HG02870 (cell line): Measurements from ENCODE around the gene DUSP7.

Source experiments
- ATAC-seq: cut with Tn5 transposase; IDR thresholded peaks from one replicate; pipeline ENCODE4 v1.9.1; 2021; ENCODE audit warnings: mild to moderate bottlenecking, moderate library complexity; ENCODE audit not compliant: unreplicated experiment

Gene DUSP7

DNA sequence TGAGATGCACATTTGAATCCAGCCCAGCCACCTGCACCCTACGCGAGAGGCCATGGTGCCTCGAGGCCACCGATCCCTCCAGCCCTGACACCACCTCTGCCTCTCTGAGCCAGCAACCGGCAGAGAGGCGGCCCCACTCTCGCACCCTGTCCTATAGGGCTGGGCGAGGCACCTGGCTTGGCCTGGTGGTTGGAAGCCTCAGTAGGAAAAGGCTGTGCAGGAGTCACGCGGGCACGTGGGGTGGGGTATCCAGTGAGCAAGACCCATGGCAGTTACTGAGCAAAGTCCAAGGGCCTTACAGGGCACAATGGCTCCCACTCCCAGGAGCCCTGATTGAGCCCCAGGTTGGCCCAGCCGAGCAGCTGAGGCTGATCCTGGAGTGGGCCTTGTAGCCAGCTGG lies 12.4 kb upstream of the DUSP7 start:
- no peak for ATAC-seq

DNA sequence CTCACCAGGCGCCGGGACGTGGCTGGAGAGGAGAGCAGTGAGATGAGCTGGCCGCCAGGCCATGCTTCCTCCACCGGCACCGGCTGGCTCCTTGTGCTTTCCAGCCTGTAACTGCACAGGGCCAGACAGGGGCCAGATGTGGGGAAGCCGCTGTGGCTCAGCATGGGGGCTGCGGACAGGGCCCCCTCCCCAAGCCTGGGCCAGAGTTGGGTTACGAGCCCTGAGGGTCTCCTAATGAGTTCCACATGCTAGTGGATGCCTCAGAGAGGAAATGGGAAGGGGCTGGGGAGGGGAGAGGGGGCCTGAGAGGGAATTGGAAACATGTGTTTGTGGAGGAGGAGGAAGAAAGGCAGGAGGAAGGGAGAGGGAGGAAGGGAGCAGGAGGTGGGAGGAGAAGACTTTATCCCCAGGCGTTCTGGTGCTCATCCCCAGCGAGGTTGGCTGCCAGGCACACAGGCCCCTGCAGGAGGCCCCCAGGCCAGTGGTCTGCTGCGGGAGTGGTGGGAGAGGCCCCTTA lies 11.7 kb upstream of the DUSP7 start:
- ATAC-seq, result no peak

DNA sequence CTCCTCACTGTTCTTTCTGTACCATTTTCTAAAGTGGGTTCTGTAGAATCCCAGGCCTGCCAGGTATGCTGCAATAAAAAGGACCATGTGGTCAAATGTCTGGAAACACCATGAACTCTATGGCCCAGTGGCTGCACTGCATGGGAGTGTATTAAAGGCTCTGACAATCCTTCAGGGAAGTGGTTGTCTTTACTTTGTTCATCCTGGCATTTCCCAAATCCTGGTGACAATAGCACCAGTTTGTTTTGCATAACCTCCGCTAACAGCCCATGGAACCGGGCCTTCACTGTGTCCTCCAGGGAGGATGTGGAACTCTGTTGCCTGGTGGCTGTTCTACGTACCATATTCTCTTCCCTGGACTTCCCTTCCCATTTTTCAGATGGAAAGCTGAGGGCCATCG lies 11.2 kb upstream of the DUSP7 start:
- ATAC-seq, result no peak

DNA sequence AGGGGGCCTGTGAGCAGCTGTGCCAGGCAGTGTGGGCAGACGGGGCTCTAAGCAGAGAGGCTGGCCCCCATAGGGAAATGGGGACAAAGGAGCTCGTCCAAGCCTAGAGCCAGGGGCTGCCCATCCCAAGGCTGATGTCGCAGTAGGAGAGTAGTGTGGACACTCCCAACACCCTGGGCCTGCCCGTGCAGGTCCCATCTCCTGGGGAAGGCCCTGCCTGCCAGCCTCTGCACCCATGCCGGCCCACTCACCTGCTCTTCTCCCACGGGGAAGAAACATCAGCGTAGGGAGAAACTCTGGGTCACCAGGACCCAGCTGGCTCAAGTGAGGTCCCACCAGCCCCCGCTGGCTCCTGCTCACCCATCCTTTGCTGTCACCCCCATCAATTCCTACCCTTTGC lies 10.7 kb upstream of the DUSP7 start:
- ATAC-seq, result no peak

DNA sequence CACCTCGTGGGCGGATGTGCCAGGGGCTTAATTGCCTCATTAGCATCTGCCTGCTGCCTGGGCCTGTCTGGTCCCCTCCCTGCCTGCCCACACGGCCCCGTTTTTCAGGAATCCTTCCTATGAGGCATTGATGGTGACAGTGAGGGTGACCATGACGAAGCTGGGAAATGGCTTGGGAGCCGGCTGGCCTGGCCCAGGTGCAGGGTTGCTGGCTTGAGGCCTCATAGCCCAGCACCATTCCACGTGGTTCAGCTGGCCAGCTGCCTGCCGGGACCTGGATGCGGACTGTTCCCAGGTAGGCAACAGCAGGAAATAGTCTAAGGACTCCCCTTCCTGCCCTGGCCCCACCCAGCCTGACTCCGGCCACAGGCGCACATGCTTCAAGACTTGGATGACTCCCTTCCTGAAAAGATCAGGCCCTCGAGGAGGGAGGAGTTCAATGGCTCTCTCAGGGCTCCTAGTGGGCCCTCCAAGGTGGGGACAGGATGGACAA lies 8.9 kb upstream of the DUSP7 start:
- ATAC-seq, result no peak

DNA sequence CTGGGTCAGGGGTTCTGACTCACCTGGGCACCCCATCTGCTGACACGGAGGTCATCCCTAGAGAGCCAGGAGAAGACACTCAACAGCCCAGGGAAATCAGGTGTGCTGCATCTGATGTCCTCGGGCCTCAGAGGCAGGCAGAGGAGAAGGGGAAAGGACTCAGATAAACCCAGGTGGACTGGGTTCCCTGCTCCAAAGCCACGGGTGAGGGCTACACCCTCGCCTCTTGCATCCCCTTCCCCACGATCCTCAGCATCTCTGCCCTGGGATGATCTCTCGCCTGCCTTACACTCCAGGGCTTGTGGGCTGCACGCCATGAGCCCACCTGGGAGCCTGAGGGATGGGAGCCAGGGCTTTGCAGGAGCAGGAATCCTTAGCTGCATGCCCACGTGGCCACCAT lies 8.2 kb upstream of the DUSP7 start:
- no peak for ATAC-seq

DNA sequence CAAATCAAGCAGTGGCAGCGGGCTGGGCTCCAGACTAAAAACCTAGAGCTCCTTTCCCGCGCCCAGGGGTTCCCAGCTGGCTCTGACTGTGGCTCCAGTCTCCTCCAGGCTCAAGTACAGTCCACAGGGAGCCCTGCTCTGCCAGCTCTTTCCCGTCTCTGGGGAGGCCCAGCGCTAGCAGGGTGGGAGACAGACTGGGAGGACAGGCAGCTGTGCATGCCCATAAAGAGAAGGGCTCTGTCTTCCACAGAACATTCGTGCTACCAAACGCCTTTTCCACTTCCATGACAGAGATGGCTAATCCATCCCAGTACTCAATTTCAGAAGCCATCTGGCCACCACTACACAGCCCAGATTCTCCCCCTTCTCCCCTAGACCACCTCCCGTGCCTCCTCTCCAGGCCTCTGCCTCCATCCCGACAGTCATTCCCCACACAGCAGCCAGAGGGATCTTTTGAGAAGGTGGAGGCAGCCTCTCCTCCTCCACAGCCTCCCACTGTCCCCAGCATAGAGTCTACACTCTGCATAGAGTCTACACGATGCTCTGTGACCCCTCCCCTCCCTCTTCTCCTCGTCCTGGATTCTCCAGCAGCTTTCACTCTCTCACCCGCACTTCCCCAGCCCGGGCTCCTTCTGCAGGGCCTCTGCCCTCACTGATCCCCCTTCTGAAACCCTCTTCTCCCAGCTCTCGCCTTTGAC lies 6.8 kb upstream of the DUSP7 start:
- ATAC-seq, result no peak

DNA sequence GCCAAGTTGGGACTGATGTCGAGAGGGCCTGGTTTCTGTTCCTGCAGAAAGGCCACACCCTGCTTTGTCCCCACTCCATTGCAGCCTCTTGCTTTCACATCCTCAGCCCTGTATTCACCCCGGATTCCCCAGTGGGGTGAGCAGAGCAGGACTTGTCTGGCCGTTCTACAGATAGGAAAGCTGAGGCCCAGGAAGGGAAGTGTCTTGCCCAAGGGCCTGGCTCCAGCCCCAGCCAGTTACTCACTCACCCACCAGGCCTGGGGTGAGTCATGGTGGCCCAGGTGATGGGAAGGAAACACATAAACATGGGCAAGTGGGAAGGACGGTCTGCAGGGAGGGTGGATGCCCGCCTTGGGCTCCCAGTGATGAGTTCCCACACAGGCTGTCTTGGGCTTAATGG lies 6.1 kb upstream of the DUSP7 start:
- ATAC-seq, result no peak

DNA sequence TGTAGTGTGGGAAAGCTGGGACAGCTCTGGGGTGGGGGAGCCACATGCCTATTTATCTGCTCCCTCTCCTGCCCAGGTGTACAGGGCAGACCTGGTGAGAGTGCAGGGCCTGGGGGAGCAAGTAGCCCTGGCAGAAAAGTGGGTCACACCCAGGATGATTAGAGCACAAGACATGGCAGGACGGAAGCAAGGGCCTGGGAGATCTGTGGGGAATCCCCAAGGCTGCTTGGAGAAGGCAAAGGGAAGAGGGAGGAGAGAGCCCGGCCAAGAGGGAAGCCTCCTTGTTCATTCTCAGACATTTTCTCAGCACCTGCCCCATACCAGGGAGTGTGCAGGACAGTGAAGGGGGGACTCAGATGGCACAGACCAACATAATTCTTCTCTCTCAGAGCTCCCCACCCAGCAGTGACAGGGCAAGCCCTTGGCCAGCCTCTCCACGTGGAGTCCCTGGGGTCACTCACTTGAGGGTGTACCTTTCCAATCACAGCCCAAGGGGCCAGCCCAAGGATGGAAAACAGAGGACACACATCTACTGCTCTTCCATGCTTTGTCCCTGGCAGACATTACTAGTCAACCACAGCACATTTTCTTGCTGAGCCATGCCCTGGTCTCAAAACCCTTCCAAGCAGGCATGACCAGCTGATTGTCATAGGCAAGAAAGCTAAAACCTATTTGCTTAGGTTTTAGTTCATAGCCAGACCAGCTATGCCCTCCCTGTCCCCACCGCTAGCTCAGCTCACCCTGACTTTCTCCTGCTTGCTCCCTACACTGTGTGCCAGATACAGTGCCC lies 4.9 kb upstream of the DUSP7 start:
- ATAC-seq, result no peak

DNA sequence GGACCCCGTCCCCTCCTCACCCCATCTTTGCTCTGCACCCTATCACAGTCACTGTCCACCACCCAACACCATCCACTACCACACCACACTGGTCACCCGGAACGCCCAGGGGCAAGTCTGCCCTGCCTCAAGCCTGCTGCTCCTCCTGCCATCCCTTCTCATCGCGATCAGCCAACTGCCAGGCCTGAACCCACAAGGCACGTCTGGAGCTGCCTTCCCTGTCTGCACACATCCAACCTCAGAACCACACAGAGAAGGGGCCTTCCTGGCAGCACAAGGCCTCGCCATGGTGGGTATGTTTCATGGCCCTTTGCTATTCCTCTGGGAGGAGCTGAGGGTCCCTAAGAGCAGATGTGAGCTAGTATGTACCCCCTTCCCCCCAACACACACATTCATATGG lies 3.4 kb upstream of the DUSP7 start:
- no peak for ATAC-seq

DNA sequence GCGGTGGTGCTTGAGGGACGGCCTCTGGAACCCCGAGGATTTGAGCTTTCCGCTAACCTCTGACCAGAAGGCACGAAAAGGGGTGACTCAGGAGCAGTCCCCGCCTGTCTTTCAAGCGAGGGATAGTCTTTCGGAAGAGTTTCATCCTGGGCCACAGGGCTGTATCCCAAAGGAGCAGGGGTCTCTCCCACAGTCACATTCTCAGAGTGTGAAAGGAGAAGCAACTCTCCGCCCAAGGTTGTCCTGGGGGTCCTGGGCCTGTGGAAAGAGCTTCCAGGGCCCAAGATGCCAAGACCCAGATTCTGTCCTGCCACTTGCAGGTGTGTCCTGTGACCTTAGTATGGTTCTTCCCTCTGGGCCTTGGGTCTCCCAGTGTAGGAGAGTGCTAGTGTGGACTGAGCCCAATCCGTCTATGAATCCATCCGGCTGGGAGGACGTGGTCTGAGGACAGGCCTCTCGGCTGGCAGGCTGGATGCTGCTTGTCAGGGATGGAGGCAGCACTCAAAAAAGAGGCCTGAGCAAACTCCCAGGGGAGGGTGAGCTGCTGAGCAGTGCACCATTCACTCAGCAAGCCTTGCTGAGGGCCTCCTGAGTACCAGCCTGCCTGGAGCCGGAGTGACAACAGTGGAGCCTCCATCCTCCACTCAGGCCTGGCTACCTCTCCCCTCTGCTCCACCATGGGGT lies 1.6 kb upstream of the DUSP7 start:
- no peak for ATAC-seq

DNA sequence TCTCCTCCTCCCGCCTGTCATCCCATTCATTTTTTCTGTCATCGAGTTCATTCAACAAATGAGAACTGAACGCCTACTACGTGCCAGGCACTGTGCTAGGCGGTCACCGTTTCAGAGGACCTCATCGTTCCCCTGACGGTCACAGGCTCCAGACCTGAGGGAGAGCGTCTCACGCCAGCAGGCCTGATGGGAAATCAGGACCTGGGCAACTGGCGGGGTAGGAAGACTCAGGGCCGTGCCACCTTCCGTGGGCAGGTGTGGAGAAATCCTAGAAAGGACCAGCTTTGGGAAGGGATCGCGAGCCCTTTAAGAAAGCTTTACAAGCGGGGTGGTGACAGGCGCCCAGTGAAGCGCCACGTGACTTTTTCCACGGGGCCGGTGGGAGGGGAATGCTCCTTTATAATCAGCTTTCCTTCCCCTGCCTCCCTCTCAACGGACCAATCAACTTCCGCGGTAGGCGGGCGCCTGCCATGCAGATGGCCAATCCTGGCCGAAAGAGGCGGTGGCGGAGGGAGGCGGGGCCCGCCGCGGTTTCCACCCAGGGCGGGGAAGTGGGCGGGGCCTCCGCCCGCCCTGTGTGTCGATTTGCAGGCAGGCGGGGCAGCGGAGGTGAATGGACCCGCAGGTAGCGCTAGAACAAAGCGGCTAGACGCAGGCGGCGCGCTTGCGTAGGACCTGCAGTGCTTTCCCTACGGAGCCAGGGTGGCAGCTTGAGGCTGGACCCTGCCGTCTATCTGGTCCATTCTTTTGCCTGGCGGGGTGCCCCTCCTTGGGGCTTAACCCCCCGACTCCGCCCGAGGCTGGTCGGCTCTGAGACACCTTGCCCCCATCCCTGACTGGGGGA lies 819 bp upstream of the DUSP7 start:
- peak; percentile 77 for ATAC-seq

DNA sequence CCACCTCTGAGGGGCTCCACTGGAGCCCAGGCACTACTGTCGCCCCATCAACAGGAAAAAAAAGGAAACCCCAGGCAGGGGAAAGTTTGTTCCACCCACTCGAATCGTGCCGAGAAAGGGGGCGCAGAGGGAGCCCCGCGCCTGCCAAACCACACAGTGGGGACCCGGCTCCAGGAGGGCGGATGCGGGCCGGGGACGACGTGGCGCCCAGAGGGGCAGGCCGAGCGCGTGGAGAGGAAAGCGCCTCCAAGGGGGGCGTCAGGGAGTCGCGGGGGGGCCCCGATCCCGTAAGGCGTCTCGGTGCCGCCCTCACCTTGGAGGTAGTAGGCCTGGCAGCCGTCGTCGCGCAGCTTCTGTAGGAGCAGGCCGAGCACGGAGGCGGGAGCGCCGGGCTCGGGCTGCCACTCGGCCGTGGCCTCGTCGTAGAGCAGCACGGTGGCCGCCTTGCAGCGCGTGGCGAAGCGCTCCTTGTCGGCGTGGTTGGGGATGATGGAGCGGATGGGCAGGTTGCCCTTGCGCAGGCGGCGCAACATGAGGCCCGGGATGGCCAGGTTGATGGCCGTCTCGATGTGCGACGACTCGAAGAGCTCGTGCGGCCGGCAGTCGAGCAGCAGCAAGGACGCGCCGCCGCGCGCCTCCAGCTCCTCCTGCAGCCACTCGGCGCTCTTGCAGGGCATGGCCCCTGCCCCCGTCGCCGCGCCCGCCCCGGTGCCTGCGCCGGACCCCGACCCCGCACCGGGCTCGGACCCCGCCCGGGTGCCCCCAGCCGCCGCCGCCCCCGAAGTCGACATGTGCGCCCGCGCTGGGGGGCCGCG lies 627 bp downstream of the DUSP7 start:
- peak; percentile 2 for ATAC-seq

DNA sequence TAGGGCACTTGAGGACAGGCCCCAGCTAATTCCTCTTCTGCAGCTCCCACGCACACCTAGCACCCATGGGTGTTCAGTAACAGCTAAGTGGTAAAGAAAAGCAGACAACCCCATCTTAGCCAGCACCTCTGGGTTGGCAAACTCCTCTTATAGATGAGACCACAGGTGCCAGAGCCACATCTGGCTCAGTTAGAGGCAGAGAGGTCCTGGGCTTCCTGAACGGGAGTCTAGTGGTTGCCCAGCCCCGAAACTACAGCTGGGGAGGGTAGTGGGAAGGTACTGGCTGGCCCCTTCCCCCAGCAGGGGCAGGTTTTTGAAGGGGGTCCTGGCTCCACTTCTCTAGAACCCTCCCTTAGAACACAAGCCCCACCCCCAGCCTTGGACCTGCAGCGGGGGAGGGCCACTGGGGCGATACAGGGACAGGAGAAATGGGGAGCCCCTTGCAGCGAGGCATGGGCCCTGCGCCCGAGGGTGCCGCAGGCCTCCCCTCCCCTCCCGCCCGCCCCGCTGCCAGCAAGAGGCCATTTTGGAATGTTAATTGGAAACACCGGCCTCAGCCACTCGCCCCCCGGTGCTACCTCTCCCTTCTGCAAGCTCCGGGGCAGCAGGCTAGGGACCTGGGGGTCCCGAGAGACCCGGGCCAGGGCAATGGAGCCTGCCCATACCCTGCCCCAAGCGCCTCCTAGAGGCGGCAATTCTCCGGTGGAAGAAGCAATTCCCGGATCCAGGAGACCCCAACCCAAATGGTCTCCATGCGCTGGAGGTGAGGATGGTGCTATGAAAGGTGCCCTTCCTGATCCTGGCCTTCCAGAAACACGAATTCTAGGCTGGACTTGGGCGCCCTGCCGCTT lies 1.5 kb downstream of the DUSP7 start:
- ATAC-seq, result no peak

DNA sequence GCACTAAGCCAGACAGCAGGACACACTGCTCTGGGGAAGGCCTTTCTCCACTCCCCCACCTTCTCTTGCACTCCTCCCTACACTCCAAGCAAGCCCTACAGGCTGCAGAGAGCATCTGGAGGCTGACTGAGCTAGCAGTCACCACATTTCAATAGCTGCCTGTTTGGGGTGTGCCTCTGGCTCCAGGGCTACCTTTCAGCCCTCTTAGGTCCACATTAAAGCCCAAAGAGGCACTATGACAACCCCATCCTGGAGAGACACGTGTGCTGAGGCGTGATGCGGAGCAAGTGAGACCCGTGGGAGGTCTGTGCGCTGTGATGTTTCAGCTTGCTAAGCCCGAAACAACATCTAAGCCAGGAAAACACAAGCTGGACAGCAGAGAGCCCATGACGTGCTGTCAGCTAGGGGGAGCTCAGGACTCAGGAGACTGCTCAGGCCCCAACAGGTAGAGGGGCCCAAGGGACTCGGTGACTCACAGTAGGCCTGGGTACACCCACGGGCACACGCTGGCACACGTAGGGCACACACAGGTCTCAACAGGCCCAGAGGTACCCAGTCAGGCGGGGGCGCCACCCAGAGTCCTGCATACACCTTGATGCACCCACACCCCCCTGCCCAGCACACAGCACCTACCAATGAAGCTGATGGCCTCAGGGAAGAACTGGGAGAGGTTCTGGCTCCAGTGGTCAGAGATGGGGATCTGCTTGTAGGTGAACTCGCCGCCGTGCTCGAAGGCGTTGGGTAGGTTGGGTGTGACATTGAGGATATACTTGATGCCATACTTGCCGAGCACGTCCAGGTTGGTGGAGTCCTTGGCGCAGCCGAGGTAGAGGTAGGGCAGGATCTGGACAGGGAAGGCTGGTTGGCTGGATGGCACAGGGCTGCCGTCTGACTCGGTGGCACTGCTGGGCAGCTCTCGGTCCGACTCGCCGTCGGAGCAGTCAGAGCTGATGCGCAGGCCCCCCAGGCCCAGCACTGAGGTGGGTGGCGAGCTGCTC lies 2.8 kb downstream of the DUSP7 start:
- ATAC-seq, result no peak

DNA sequence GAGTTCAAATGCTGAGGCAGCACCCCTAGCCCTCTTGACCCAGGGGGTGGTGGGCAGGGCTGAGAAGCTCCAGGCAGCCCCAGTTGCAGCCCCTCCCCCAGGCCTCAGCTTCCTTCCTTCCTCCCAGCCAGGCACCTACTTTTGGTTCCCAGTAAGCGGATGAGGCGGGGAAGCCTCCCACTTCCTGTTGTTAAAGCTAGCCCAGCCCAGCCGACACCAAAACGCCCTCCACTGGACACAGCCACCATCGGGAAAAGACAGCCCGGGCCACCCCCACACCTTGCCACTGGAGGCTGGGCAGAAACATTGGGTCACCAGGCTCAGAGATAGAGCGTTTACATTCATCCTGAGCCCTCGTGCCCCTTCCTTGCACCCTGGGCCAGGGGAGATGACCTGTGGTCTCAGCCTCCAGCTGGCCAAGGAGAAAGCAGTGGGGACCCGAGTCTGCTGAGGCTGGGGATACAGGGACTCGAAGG lies 3.5 kb downstream of the DUSP7 start:
- ATAC-seq, result no peak

DNA sequence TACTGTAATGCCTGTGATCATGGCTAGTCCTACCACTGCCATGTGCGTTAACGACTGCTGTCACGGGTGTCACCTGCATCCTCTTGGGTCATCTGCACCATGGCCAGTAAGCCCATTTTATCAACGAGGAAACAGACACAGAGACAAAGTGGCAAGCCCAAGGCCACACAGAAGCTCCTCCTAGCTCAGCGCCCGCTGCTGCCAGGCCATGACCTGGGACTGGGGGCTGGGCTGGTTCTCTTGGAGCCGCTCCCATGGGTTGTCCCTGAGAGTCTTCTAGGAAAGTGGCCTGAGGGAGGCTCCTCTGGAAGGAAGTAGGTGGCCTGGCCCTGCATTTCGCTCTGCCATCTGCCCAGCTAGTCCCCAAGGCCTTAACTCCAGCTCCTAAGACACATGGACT lies 4.9 kb downstream of the DUSP7 start:
- ATAC-seq, result no peak

DNA sequence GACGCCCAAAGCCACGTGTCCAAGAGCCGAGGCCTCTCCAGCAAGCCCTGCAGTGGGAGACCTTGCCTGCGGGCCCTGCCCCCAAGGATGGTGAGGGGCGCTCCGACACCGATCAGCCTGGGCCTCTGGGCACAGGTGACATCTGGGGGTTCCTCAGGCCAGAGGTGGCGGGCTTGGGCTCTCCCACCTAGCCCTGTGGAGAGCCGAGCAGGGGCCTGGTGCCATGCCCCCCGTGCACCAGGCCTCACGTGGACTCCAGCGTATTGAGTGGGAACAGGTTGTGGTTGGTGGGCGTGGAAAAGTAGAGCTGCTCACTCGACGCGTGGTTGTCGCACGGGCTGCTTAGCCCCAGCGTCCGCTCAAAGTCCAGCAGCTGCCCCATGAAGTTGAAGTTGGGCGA lies 5.8 kb downstream of the DUSP7 start:
- no peak for ATAC-seq
